ENCODE results near the gene PLA2G2C.

Gene PLA2G2C

DNA sequence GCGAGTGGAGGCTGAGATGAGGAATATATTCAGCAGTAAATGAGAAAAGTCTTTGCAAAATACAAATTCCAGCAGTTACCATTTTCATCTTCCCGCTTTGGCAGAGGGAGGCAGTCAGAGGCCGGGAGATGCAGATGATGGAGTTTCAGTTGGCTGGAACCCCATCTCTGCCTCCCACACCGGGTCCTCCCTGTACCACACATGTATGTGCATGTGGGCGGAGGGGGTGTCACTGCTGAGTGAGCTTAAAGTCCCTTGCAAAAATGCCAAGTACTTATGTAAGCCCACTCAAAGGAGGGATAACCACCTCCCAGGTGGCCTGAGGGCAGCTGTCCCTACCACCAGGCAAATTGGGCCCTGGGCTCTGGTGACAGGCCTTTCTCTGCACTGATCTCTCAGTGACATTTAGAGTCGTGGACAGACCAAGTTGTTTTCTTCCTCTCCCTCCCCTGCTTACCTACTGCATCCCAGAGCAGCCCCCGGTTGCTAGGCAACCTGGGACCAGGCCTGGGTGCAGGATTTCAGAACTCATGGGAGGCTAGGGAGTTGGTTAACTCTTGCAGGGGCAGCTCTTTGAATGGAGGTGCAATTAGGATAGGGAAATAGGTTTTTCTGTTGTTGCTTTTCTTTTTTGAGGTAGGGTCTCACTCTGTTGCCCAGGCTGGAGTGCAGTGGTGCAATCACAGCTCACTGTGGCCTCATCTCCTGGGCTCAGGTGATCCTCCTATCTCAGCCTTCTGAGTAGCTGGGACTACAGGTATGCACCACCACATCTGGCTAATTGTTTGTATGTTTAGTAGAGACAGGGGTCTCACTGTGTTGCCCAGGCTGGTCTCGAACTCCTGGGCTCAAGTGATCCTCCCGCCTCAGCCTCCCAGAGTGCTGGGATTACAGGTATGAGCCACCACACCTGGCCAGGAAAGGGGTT, 17.5 kb downstream of the PLA2G2C start:
- no peaks in the 10 kb centered on the region for H3K9me3 ChIP-seq
- in situ Hi-C loops (cut with MboI; ENCODE audit: low sequenced_read_pairs), result no loop called here
- no peak overlapping the region for H3K4me3 ChIP-seq
- no peaks in the 10 kb centered on the region for H3K36me3 ChIP-seq (replicated peaks)
- no peak for DNase-seq (ENCODE audit: low spot score in 2 of 2)
- no peaks in the 10 kb centered on the region for H3K4me1 ChIP-seq
- peaks cover 11% of the 10 kb centered on the region for H3K27me3 ChIP-seq (ENCODE audit: low read depth)

DNA sequence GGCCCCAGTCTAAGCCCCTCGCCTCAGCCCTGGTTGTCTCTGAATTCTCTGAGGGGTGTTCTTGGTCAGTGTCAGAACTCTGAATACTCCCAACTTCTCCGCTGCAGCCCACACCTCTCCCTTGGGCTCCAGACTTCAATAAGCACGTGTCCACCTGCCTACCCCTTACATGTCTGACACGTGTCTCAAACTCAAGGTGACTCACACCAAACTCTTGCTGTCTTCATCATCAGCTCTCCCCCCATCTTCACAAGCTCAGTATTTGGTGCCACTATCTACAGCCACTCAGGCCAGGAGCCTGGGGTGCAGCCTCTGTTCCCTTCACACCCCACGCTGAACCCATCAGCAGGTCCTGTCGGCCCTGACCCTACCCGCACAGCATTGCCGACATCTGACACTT, 19.2 kb downstream of the PLA2G2C start:
- H3K4me3 ChIP-seq, result no peak overlapping the region
- no peaks in the 10 kb centered on the region for H3K9me3 ChIP-seq
- no peaks in the 10 kb centered on the region for H3K36me3 ChIP-seq (replicated peaks)
- DNase-seq (ENCODE audit: low spot score in 2 of 2), result no peak
- no peaks in the 10 kb centered on the region for H3K4me1 ChIP-seq
- H3K27me3 ChIP-seq (ENCODE audit: low read depth), result peaks cover 11% of the 10 kb centered on the region
- in situ Hi-C loops (cut with MboI; ENCODE audit: low sequenced_read_pairs), result no loop called here

DNA sequence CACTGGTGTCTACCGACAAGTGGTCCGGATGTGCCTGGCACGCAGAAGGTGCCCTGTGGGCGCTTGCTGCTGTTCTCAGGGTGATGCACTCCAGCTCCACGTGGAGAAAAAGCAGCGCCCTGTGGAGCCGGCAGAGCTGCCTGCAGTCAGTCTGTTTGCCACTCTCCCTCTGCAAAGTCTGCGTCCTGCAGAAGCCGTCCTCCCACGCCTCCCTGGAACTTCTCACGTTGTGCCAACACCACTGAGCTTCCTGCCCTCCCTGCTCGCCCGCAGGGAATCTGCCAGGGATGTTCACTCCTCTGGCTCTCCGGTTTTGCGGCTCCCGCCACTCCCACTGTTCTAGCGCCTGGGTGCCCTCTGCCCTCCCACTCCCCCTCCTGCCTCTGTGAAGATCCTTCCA, 20.3 kb downstream of the PLA2G2C start:
- Histone ChIP-seq H3K27me3 (ENCODE audit: low read depth) (peaks cover 11% of the 10 kb centered on the region), H3K36me3 (replicated peaks) (no peaks in the 10 kb centered on the region), H3K4me1 (no peaks in the 10 kb centered on the region), H3K9me3 (no peaks in the 10 kb centered on the region), H3K4me3 (no peak overlapping the region)
- DNase-seq (ENCODE audit: low spot score in 2 of 2), result no peak
- in situ Hi-C loops (cut with MboI; ENCODE audit: low sequenced_read_pairs), result no loop called here

DNA sequence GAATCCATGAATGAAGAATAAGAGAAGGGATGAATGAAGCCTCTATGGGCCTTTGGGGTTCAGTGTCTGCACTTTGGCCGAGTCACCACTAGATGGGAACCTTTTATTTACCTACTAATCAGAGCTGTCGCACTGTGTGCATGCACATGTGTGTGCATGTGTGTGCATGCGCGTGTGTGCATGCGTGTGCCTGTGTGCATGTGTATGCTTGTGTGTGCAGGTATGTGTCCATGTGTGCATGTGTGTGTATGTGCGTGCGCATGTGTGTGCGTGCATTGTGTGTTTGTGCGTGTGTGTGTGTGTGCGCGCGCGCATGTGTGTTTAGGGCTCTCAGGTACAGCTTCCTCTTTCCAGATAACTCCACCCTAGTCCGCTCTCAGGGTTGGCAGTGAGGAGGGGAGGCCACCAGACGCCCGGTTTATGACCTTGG, 20.8 kb downstream of the PLA2G2C start:
- peaks cover 11% of the 10 kb centered on the region for H3K27me3 ChIP-seq (ENCODE audit: low read depth)
- DNase-seq (ENCODE audit: low spot score in 2 of 2), result peak in 1 of 2 experiments; percentile 6
- in situ Hi-C loops (cut with MboI; ENCODE audit: low sequenced_read_pairs), result no loop called here
- no peaks in the 10 kb centered on the region for H3K4me1 ChIP-seq
- H3K36me3 ChIP-seq (replicated peaks), result no peaks in the 10 kb centered on the region
- no peaks in the 10 kb centered on the region for H3K9me3 ChIP-seq
- H3K4me3 ChIP-seq, result no peak overlapping the region

DNA sequence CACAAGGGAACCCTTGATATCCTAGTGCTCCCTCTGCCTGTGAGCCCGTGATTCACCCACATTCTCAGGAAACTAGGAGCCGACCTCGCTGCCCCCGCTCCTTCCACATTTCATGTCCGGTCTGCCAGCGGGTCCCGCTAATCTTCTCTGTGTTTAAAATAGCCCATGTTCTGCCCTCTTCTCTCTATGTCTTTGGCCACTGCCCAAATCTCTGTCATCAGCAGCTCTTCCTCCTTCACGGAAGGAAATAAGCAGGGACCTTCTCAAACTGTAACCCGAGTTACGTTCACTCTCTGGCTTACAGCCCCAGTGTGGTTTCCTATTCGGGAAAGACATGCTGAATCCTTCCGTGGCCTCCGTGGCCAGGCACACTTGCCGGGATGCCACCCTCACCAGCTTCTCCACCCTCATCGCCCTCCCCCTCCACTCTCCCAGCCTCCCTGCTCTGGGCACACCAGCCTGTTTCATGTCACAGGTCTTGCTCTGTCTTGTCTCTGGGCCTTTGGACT, 21.6 kb downstream of the PLA2G2C start:
- Histone ChIP-seq H3K4me1 (no peaks in the 10 kb centered on the region), H3K27me3 (ENCODE audit: low read depth) (peaks cover 11% of the 10 kb centered on the region), H3K9me3 (peaks cover 5% of the 10 kb centered on the region; the same call in 1 of the 2 replicates), H3K36me3 (replicated peaks) (no peaks in the 10 kb centered on the region), H3K4me3 (no peak overlapping the region)
- in situ Hi-C loops (cut with MboI; ENCODE audit: low sequenced_read_pairs), result no loop called here
- DNase-seq (ENCODE audit: low spot score in 2 of 2), result no peak

DNA sequence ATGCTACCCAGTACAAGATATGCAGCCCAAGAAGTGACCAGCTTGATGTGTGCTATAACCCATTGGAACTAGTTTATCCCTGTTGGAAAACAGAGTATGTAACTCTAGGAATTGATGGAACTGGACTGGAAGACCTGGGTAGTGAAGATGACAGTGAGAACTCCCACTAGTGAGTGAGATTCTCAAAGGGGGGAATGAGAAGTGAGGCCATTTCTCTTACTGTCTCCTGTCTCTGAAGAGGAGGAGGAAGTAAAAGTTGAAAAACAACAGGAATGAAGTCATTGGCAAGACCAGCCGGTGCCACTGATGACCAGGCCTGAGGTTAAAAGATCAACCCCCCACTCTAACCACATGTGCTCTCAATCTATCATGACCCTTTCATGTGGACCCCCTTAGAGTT, 26.3 kb downstream of the PLA2G2C start:
- Histone ChIP-seq H3K27me3 (ENCODE audit: low read depth) (peaks cover 4% of the 10 kb centered on the region), H3K9me3 (peaks cover 5% of the 10 kb centered on the region; the same call in 1 of the 2 replicates), H3K4me1 (no peaks in the 10 kb centered on the region), H3K4me3 (no peak overlapping the region), H3K36me3 (replicated peaks) (no peaks in the 10 kb centered on the region)
- no peak for DNase-seq (ENCODE audit: low spot score in 2 of 2)
- in situ Hi-C loops (cut with MboI; ENCODE audit: low sequenced_read_pairs), result no loop called here

DNA sequence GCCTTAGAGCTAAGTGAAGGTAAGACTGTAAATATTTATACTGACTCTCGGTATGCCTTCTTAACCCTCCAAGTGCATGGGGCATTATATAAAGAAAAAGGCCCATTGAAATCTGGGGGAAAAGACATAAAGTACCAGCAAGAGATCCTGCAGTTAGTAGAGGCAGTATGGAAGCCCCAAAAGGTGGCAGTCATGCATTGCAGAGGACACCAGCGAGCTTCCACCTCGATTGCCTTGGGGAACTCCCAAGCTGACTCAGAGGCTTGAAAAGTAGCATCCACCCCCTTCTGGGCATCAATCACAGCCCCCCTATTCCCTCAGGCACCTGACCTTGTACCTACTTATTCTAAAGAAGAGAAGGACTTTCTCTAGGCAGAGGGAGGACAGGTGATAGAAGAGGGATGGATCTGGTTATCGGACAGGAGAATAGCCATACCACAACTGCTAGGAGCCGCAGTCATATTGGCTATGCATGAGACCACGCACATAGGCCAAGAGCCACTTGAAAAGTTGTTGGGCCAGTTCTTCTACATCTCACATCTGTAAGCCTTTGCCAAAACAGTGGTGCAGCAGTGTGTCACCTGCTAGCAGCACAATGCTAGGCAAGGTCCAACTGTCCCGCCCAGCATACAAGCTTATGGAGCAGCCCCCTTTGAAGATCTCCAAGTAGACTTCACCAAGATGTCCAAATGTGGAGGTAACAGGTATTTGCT, 27.8 kb downstream of the PLA2G2C start:
- Histone ChIP-seq H3K36me3 (replicated peaks) (no peaks in the 10 kb centered on the region), H3K4me3 (no peak overlapping the region), H3K27me3 (ENCODE audit: low read depth) (no peaks in the 10 kb centered on the region), H3K9me3 (peaks cover 5% of the 10 kb centered on the region; the same call in 1 of the 2 replicates), H3K4me1 (no peaks in the 10 kb centered on the region)
- DNase-seq (ENCODE audit: low spot score in 2 of 2), result no peak
- in situ Hi-C loops (cut with MboI; ENCODE audit: low sequenced_read_pairs), result no loop called here

DNA sequence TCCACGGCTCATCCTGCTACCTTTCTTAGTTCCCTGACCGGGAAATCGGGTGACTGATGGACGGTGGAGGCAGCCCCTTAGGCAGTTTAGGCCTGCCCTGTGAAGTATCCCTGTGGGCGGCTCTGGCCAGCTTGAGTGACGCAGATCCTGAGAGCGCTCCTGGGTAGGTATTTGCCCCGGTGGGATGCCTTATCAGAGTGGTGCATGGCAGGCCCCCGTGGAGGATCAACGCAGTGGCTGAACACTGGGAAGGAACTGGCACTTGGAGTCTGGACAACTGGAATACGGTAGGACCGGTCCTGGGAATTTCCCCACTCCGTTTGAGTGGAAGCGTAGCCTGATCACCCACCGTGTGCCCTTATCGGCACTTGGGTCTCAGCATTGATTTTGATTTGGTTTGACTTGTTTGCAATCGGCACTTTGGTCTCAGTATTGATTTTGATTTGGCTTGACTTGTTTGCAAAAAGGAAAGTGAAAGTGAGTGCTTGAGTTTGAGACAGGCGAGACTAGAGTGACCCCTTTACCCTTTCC, 32.0 kb downstream of the PLA2G2C start:
- Histone ChIP-seq H3K9me3 (no peaks in the 10 kb centered on the region), H3K27me3 (ENCODE audit: low read depth) (no peaks in the 10 kb centered on the region), H3K4me3 (no peak overlapping the region), H3K4me1 (no peaks in the 10 kb centered on the region; the same call in 1 of the 2 replicates), H3K36me3 (replicated peaks) (no peaks in the 10 kb centered on the region)
- DNase-seq (ENCODE audit: low spot score in 2 of 2), result no peak
- in situ Hi-C loops (cut with MboI; ENCODE audit: low sequenced_read_pairs), result loop anchor here (5.0 kb wide), 1 partner anchor 232 kb away; the partner anchor contains the start of gene PLA2G2E

DNA sequence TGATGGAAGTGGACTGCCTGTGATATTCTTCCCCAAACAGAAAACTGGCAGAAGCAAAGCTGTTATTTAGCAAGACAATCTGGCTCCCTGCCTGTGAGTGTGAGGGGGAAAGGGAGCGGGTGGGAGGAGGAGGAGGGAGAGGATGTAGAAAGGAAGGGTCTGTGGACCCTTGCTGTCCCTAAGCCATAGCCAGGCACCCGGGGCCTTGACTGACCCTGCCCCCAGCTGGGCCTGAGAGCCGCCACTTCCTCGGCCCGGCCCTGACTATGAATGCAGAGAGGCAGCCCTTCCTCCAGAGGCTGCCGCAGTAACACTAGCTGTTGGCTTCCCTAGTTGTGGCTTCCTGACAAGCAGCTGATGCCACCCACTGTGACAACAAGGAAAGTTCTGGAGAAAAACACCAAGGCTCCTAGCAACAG, 33.3 kb downstream of the PLA2G2C start:
- DNase-seq (ENCODE audit: low spot score in 2 of 2), result no peak
- in situ Hi-C loops (cut with MboI; ENCODE audit: low sequenced_read_pairs), result loop anchor here (5.0 kb wide), 1 partner anchor 231 kb away; the partner anchor contains the start of gene PLA2G2E
- Histone ChIP-seq H3K36me3 (replicated peaks) (no peaks in the 10 kb centered on the region), H3K4me3 (no peak overlapping the region), H3K4me1 (no peaks in the 10 kb centered on the region; the same call in 1 of the 2 replicates), H3K9me3 (no peaks in the 10 kb centered on the region), H3K27me3 (ENCODE audit: low read depth) (no peaks in the 10 kb centered on the region)

DNA sequence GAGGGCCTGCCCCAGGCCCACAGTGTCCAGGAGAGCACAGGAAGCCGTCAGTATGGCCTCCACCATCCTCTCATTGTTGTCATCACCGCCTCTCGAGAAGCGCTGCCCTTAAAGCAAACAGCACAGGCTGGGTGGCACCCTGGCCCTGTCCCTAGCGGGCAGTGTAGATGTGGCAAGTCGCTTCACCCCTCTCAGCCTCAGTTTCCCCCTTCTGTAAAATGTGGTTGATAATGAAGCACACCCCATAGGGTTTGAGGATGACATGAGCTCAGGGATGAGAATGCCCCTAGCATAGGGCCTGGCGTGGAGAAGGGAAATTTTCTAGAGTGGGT, 33.8 kb downstream of the PLA2G2C start:
- Histone ChIP-seq H3K9me3 (no peaks in the 10 kb centered on the region), H3K36me3 (replicated peaks) (no peaks in the 10 kb centered on the region), H3K27me3 (ENCODE audit: low read depth) (no peaks in the 10 kb centered on the region), H3K4me3 (no peak overlapping the region), H3K4me1 (no peaks in the 10 kb centered on the region; the same call in 1 of the 2 replicates)
- no peak for DNase-seq (ENCODE audit: low spot score in 2 of 2)
- in situ Hi-C loops (cut with MboI; ENCODE audit: low sequenced_read_pairs), result loop anchor here (5.0 kb wide), 1 partner anchor 230 kb away; the partner anchor contains the start of gene PLA2G2E

DNA sequence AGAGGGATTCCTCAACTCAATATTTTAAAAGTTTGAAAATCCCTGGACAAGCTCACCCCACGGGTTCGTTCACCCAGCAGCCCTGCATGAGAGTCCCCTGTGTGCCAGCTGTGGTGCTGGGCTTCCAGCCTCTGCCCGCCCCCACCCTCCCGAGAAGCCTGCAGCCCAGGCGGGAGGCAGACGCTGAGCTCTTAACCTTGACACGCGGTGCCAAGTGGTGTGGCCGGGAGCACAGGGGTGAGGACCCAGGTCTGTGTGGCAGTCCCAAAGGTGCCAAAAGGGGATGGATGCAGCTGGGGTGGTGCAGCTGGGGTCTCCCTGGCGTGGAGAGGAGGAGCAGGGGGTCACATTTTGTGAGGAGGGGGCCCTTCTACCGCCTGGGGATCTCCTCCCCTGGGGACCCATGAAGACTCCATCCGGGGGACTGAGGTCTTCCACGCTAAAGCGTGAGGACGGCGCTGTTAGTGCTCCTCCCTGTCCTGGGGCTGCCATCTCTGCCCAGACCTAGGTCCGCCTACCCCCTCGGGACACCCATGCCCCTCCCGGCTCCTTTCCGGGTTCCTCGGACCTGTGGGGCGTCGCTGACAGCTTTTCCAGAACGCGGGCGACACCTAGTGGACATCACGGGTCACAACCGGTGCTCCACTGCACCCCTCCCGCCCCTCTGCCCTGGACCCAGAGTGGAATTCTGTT, 34.3 kb downstream of the PLA2G2C start:
- Histone ChIP-seq H3K36me3 (replicated peaks) (no peaks in the 10 kb centered on the region), H3K4me3 (peak overlapping the region; percentile 21), H3K9me3 (no peaks in the 10 kb centered on the region), H3K27me3 (ENCODE audit: low read depth) (no peaks in the 10 kb centered on the region), H3K4me1 (no peaks in the 10 kb centered on the region; the same call in 1 of the 2 replicates)
- in situ Hi-C loops (cut with MboI; ENCODE audit: low sequenced_read_pairs), result loop anchor here (5.0 kb wide), 1 partner anchor 230 kb away; the partner anchor contains the start of gene PLA2G2E
- peak; percentile 55 to 92 for DNase-seq (ENCODE audit: low spot score in 2 of 2)

DNA sequence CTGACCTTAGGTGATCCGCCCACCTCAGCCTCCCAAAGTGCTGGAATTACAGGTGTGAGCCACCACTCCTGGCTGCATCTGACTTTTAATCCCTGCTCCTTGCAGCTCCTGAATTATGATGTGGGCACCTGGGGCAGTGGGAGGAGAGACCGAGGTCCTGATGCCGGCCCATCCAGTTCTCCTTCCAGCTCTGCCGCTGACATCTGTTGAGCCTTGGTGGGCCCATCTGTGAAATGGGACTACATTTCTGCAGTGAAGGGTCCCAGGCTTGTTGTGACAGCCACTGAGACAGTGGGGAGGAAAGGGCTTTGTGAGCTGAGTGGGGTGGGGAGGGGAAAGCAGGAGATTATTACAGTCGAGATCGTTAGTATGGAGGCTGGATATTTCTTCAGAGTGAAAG, 35.3 kb downstream of the PLA2G2C start:
- DNase-seq (ENCODE audit: low spot score in 2 of 2), result no peak
- no peaks in the 10 kb centered on the region for H3K27me3 ChIP-seq (ENCODE audit: low read depth)
- in situ Hi-C loops (cut with MboI; ENCODE audit: low sequenced_read_pairs), result loop anchor here (5.0 kb wide), 1 partner anchor 229 kb away; the partner anchor contains the start of gene PLA2G2E
- no peaks in the 10 kb centered on the region; the same call in 1 of the 2 replicates for H3K4me1 ChIP-seq
- H3K36me3 ChIP-seq (replicated peaks), result no peaks in the 10 kb centered on the region
- no peak overlapping the region for H3K4me3 ChIP-seq
- no peaks in the 10 kb centered on the region for H3K9me3 ChIP-seq

DNA sequence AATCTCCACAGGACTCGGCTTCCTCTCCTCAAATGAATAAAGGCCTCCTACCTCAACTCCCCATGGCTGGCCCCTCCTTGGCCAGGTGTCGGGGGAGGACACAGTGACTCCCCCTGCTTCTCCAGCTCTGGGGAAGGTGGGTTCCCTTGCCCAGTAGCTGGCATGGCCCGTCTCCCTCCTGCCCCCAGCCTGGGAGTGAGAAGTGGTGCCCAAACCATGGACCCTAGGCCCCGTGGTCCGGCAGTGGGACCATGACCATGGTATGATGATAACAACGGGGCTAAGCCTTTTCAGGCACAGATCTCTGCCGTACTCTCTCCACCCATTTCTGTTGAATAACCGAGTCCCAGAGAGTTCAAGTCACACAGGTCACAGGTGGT, 36.0 kb downstream of the PLA2G2C start:
- no peaks in the 10 kb centered on the region for H3K9me3 ChIP-seq
- no peaks in the 10 kb centered on the region for H3K27me3 ChIP-seq (ENCODE audit: low read depth)
- H3K4me1 ChIP-seq, result no peaks in the 10 kb centered on the region; the same call in 1 of the 2 replicates
- no peak for DNase-seq (ENCODE audit: low spot score in 2 of 2)
- no peak overlapping the region for H3K4me3 ChIP-seq
- in situ Hi-C loops (cut with MboI; ENCODE audit: low sequenced_read_pairs), result loop anchor here (5.0 kb wide), 1 partner anchor 228 kb away; the partner anchor contains the start of gene PLA2G2E
- no peaks in the 10 kb centered on the region for H3K36me3 ChIP-seq (replicated peaks)

Measured in HAP-1 (cell line).